ENCODE results near the gene RTKN2.
"Not testable (repeated sequence)": the region's sequence is repeated elsewhere in the genome, so short reads cannot be mapped to it uniquely, and the experiment has no call there.

RTKN2 gene, protein sequence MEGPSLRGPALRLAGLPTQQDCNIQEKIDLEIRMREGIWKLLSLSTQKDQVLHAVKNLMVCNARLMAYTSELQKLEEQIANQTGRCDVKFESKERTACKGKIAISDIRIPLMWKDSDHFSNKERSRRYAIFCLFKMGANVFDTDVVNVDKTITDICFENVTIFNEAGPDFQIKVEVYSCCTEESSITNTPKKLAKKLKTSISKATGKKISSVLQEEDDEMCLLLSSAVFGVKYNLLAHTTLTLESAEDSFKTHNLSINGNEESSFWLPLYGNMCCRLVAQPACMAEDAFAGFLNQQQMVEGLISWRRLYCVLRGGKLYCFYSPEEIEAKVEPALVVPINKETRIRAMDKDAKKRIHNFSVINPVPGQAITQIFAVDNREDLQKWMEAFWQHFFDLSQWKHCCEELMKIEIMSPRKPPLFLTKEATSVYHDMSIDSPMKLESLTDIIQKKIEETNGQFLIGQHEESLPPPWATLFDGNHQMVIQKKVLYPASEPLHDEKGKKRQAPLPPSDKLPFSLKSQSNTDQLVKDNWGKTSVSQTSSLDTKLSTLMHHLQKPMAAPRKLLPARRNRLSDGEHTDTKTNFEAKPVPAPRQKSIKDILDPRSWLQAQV

DNA sequence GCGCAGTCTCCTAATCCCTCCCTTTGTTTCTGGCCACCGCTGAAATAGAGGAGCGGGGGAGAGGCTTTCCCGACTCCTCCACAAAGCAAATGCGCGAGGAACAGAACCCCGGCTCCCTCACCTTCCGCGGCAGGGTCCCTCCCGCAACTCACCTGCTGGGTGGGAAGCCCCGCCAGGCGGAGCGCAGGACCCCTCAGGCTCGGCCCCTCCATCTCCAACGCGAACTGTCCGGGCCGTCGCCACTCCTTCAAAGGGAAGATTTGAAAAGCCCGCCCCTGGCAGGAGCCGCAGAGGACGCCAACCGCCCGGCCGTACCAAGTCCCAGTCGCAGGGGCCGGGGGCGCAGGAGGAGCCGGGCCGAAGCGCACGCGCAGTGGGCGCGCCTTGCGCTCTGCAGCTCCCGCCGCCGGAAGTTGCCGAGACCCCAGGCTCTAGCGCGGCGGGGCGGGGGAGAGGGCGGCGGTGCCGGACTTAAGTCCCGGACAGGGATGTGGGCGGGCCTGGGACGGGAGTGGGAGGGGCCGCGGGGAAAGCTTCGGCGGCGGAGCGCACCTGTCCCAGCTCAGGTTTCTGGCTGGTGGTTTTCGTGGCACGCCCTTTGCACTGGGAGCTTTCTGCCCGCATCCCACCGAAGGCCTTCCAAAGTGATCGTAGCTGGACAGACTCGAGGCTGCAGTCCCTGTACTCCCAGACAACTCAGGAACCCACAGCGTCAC, at the start of gene RTKN2:
RTKN2 (minus strand) TSS at position 446 of the 716 bp plus-strand sequence; CDS start at position 212, 234 bp downstream.
- DNase-seq = peak; percentile 61

DNA sequence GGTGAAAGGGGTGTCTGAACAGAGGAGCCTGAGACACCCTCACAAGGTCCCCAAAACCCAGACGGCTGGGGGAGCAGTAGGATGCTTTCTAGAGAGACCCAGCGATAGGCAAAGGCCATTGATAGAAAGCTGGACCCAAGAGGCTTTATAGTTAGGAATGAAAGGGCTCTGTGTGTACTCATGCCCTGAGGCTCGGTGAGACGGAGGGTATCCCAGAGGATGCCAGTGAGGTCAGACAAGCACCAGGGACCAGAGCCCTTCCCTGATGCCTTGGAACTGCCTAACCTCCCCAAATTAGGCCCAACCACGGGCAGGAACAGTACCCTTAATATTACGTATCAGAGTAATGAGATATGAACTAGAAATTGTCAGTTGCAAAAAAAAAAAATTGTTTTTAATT, 48.6 kb upstream of the RTKN2 start:
- no peak for DNase-seq

GRCh38 chr10:62309254-62309653, 40.6 kb upstream of the RTKN2 start:
- DNase-seq = no peak

GRCh38 chr10:62308101-62308500, 39.5 kb upstream of the RTKN2 start:
- DNase-seq = no peak

- DNase-seq = no peak
Measured at GRCh38 chr10:62307635-62308034, 39.0 kb upstream of the RTKN2 start.

- DNase-seq = peak; percentile 5
Measured at GRCh38 chr10:62306663-62307062, 38.0 kb upstream of the RTKN2 start.

GRCh38 chr10:62305813-62306212, 37.2 kb upstream of the RTKN2 start:
- no peak for DNase-seq

GRCh38 chr10:62303922-62304321, 35.3 kb upstream of the RTKN2 start:
- no peak for DNase-seq

DNA sequence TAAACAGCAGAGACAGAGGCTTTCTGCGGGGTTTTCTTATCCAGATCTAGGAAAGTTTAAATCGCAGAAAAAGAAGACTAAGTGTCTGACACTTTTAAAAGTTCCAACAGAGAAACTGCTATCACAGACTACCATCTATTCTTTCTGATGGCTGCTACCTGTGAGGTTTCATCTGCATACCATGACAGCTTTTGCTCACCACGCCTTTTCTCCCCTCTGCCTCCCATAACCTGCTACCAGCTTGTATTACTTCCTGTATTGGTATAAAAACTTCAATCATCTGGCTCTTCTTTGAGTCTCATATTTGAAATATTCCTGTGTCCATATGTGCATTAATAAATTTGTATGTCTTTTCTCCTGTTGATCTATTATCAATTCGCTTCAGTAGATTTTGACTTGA, 34.1 kb upstream of the RTKN2 start:
- no peak for DNase-seq

GRCh38 chr10:62297857-62298256, 29.2 kb upstream of the RTKN2 start:
- no peak for DNase-seq

- DNase-seq = no peak
Measured at GRCh38 chr10:62284221-62284620, 15.6 kb upstream of the RTKN2 start.

DNA sequence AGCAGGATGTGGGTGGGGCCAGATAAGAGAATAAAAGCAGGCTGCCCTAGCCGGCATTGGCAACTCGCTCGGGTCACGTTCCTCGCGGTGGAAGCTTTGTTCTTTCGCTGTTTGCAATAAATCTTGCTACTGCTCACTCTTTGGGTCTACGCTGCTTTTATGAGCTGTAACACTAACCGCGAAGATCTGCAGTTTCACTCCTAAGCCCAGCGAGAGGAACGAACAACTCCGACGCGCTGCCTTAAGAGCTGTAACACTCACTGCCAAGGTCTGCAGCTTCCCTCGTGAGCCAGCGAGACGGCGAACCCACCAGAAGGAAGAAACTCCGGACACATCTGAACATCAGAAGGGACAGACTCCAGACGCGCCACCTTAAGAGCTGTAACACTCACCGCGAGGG, 12.7 kb upstream of the RTKN2 start:
- DNase-seq = not testable (repeated sequence)

- not testable (repeated sequence) for DNase-seq
Measured at GRCh38 chr10:62280392-62280791, 11.7 kb upstream of the RTKN2 start.

- DNase-seq = no peak
Measured at GRCh38 chr10:62278441-62278910, 9.8 kb upstream of the RTKN2 start.

DNA sequence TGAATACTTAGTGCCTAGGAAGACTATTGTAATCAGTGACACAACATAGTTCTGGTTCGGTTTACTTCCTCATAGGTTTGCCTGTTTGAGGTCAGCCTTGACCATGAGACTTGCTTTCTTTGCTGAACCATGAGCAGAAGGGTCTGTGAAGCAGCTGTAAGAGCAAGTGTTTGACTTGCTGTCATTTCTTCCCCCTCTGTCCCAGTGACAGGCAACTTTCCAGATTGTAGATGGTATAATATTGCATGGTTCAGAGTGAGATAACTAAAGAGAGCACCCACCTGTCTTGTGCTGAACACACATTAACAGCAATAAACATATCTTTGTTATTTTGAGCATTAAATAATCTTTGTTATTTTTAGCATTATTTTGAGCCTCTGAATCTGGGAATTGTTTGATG, 9.3 kb upstream of the RTKN2 start:
- DNase-seq = no peak

- DNase-seq = no peak
Measured at GRCh38 chr10:62270020-62270419, 1.4 kb upstream of the RTKN2 start.

GRCh38 chr10:62268027-62268398, 631 bp downstream of the RTKN2 start:
- no peak for DNase-seq

DNA sequence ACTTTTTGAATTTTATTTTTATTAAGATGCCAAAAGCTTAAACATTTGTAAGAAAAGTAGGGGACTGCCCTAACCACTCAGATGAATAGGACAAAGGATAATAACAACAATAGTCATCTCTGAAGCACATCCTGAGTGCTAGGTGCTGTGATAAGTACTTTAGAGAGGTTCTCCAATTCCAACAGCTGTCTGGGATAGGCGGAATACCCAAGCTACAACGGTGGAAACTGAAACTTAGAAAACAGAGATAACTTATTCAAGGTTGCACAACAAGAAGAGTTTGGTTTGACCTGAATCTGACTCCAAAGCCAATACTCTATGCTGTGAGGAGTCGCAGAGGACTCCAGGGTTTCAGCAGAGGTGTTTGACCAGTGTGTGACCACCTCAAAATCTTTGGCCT, 2.0 kb downstream of the RTKN2 start:
- no peak for DNase-seq

- no peak for DNase-seq
Measured at GRCh38 chr10:62266147-62266546, 2.5 kb downstream of the RTKN2 start.

- no peak for DNase-seq
Measured at GRCh38 chr10:62264702-62265436, 3.8 kb downstream of the RTKN2 start.

DNA sequence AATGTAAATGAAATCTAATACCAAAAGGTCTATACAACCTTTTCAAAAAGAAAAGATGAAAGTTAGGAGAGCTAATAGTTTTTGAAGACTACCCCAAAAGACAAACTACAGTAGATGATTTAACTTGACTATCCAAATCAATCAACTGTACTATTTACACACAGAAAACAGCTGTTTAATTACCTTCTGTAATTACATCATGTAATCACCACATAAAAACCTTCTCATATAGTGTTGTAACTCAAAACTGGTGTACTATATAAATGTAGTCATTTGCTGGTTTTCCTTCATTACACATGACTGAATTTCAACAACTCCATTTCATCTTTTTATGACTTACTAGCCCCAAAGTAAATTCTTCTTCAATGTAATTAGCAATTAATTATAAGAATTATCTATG, 4.5 kb downstream of the RTKN2 start:
- DNase-seq = no peak

DNA sequence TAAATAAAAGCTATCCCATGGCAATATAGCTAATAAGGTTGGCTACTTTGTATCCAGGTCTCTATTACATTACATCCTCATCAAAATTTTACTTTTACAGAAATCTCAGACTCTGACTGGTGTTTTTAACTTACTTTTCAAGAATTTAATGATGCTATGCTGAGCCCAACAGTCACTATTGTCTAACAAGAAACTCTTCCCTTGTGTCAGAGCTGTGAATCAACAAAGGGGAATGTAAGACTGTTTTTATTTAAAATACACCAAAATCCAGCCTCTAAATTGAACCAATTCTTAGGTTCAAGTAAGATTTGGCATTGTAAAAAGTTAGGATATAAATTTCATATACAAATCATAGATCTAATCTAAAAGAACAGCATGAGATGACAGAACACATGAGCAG, 7.0 kb downstream of the RTKN2 start:
- DNase-seq = no peak

DNA sequence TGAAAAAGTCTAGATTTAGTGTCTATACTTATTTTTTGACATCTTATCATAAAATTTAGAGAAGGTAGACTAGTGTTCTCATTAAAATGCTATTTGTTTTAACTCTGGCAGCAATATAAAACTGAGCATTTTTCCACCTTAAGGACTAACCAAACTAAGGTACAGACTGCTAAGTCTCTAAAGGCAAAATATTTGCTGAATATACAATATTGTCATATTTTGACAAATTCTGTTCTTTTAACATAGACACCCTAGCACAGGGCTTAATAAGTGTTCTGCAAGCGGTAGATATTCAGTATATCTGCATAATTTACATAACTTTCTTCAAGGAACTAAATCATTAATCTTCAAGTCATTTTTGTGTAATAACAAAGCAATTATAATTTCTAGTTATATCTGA, 8.6 kb downstream of the RTKN2 start:
- DNase-seq = no peak

Data from activated effector memory CD4-positive, alpha-beta T cell treated with Interleukin-2 at 50 U/mL for 16 hours (primary cell).